HEK293 (cell line): ENCODE measurements around the gene NFATC1.

Source experiments
- CTCF ChIA-PET: fragments of 350-600 bp; formaldehyde crosslinking; extraction: SDS; loops from one replicate; lab custom pipeline; 2021; ENCODE audit warnings: antibody characterized with exemption; lab: Yijun Ruan, JAX
- POLR2A ChIA-PET: fragments of 300-600 bp; formaldehyde crosslinking; extraction: SDS; loops from one replicate; lab custom pipeline; 2020; ENCODE audit warnings: antibody characterized with exemption, inconsistent platforms; lab: Yijun Ruan, JAX
- H3K27ac ChIP-seq: fragments of 200-500 bp; sonication (Bioruptor generic); 2 replicates; pipeline ENCODE4 v1.5.1; 2014; ENCODE audit warnings: low read depth, low read length, control low read depth, inconsistent platforms; ENCODE audit errors: extremely low read depth
- H3K36me3 ChIP-seq, 2 experiments: fragments of 200-500 bp in 1 of 2; sonication (Bioruptor generic) in 1 of 2; 1 replicate in 1 of 2; 2 replicates in 1 of 2; pipeline ENCODE4 v1.5.1; 2014 to 2017; ENCODE audit warnings: inconsistent platforms in 2 of 2, low read length in 2 of 2; ENCODE audit not compliant: control insufficient read depth in 2 of 2, insufficient read depth in 1 of 2
- H3K4me1 ChIP-seq: fragments of 200-500 bp; sonication (Bioruptor generic); 2 replicates; pipeline ENCODE4 v1.5.1; 2014; ENCODE audit warnings: mild to moderate bottlenecking, low read length, inconsistent platforms; ENCODE audit not compliant: control insufficient read depth, insufficient read depth
- H3K4me3 ChIP-seq: 2 replicates; pipeline ENCODE4 v1.5.1; 2011; ENCODE audit warnings: low read depth, mild to moderate bottlenecking, control low read depth, low read length, moderate library complexity
- H3K9me3 ChIP-seq: fragments of 200-500 bp; sonication (Bioruptor generic); 2 replicates; pipeline ENCODE4 v1.5.1; 2014; ENCODE audit warnings: low read depth, low read length, inconsistent platforms; ENCODE audit not compliant: control insufficient read depth, insufficient read depth
- GLIS2 ChIP-seq: fragments of 450-650 bp; formaldehyde crosslinking; IDR thresholded peaks from 2 replicates; pipeline ENCODE4 v1.5.1; 2016; ENCODE audit warnings: missing biosample characterization, missing genetic modification characterization
- HOXD13 ChIP-seq: sonication (generic); formaldehyde crosslinking; IDR thresholded peaks from 2 replicates; pipeline ENCODE4 v1.8.0; 2022; ENCODE audit warnings: missing genetic modification reagents, borderline replicate concordance
- KLF1 ChIP-seq: fragments of 450-650 bp; formaldehyde crosslinking; IDR thresholded peaks from 2 replicates; pipeline ENCODE4 v1.5.1; 2016; ENCODE audit warnings: missing biosample characterization, missing genetic modification characterization
- KLF8 ChIP-seq: fragments of 450-650 bp; formaldehyde crosslinking; IDR thresholded peaks from 2 replicates; pipeline ENCODE4 v1.5.1; 2016; ENCODE audit warnings: missing biosample characterization, missing genetic modification characterization
- OVOL3 ChIP-seq: fragments of 450-650 bp; formaldehyde crosslinking; IDR thresholded peaks from 2 replicates; pipeline ENCODE4 v1.5.1; 2016; ENCODE audit warnings: missing biosample characterization, missing genetic modification characterization
- PATZ1 ChIP-seq: fragments of 450-650 bp; formaldehyde crosslinking; IDR thresholded peaks from 2 replicates; pipeline ENCODE4 v1.5.1; 2016; ENCODE audit warnings: missing biosample characterization, missing genetic modification characterization
- PRDM4 ChIP-seq: fragments of 450-650 bp; formaldehyde crosslinking; IDR thresholded peaks from 2 replicates; pipeline ENCODE4 v1.5.1; 2017; ENCODE audit warnings: missing biosample characterization, missing genetic modification characterization
- SALL2 ChIP-seq: fragments of 450-650 bp; formaldehyde crosslinking; IDR thresholded peaks from 2 replicates; pipeline ENCODE4 v1.5.0; 2017; ENCODE audit warnings: missing biosample characterization, mild to moderate bottlenecking, missing genetic modification characterization, borderline replicate concordance
- SETDB1 ChIP-seq: IDR thresholded peaks from one replicate; pipeline ENCODE4 v1.6.1; 2017; ENCODE audit warnings: mild to moderate bottlenecking, low read length, moderate library complexity, mixed read lengths; ENCODE audit not compliant: insufficient read length
- SP2 ChIP-seq: fragments of 450-650 bp; formaldehyde crosslinking; IDR thresholded peaks from 2 replicates; pipeline ENCODE4 v1.5.1; 2016; ENCODE audit warnings: missing biosample characterization, missing genetic modification characterization
- TRIM28 ChIP-seq: IDR thresholded peaks from 2 replicates; pipeline ENCODE4 v1.6.1; 2011; ENCODE audit warnings: low read length, control low read depth, borderline replicate concordance
- YY2 ChIP-seq: fragments of 450-650 bp; formaldehyde crosslinking; IDR thresholded peaks from 2 replicates; pipeline ENCODE4 v1.5.1; 2016; ENCODE audit warnings: missing biosample characterization, missing genetic modification characterization
- ZBTB17 ChIP-seq: fragments of 450-650 bp; formaldehyde crosslinking; IDR thresholded peaks from 2 replicates; pipeline ENCODE4 v1.5.1; 2016; ENCODE audit warnings: missing biosample characterization, missing genetic modification characterization
- ZBTB20 ChIP-seq: fragments of 450-650 bp; formaldehyde crosslinking; IDR thresholded peaks from 2 replicates; pipeline ENCODE4 v1.5.1; 2016; ENCODE audit warnings: missing biosample characterization, missing genetic modification characterization
- ZBTB26 ChIP-seq: fragments of 450-650 bp; formaldehyde crosslinking; optimal IDR thresholded peaks from 2 replicates; pipeline ENCODE3; 2016; ENCODE audit warnings: missing biosample characterization, mild to moderate bottlenecking, missing genetic modification characterization
- ZBTB8A ChIP-seq: fragments of 450-650 bp; formaldehyde crosslinking; IDR thresholded peaks from 2 replicates; pipeline ENCODE4 v1.5.1; 2016; ENCODE audit warnings: missing biosample characterization, missing genetic modification characterization
- ZNF10 ChIP-seq: fragments of 450-650 bp; formaldehyde crosslinking; IDR thresholded peaks from 2 replicates; pipeline ENCODE4 v1.5.1; 2017; ENCODE audit warnings: missing biosample characterization, missing genetic modification characterization
- ZNF132 ChIP-seq: fragments of 450-650 bp; formaldehyde crosslinking; IDR thresholded peaks from 2 replicates; pipeline ENCODE4 v1.5.1; 2017; ENCODE audit warnings: missing biosample characterization, missing genetic modification characterization, borderline replicate concordance
- ZNF146 ChIP-seq: fragments of 450-650 bp; formaldehyde crosslinking; IDR thresholded peaks from 2 replicates; pipeline ENCODE4 v1.5.1; 2016; ENCODE audit warnings: missing biosample characterization, missing genetic modification characterization
- ZNF155 ChIP-seq: fragments of 450-650 bp; formaldehyde crosslinking; IDR thresholded peaks from 2 replicates; pipeline ENCODE4 v1.5.1; 2016; ENCODE audit warnings: missing biosample characterization, missing genetic modification characterization
- ZNF221 ChIP-seq: fragments of 450-650 bp; formaldehyde crosslinking; IDR thresholded peaks from 2 replicates; pipeline ENCODE4 v1.5.1; 2017; ENCODE audit warnings: missing biosample characterization, missing genetic modification characterization, borderline replicate concordance
- ZNF248 ChIP-seq: fragments of 450-650 bp; formaldehyde crosslinking; IDR thresholded peaks from 2 replicates; pipeline ENCODE4 v1.5.1; 2017; ENCODE audit warnings: missing biosample characterization, missing genetic modification characterization
- ZNF292 ChIP-seq: fragments of 450-650 bp; formaldehyde crosslinking; IDR thresholded peaks from 2 replicates; pipeline ENCODE4 v1.5.1; 2016; ENCODE audit warnings: low read depth, missing biosample characterization, missing genetic modification characterization, borderline replicate concordance
- ZNF335 ChIP-seq: fragments of 450-650 bp; formaldehyde crosslinking; conservative IDR thresholded peaks from 2 replicates; pipeline ENCODE4 v1.5.1; 2016; ENCODE audit warnings: missing biosample characterization, missing genetic modification characterization
- ZNF341 ChIP-seq: fragments of 450-650 bp; formaldehyde crosslinking; IDR thresholded peaks from 2 replicates; pipeline ENCODE4; 2016; ENCODE audit warnings: low read depth, missing biosample characterization, missing genetic modification characterization
- ZNF514 ChIP-seq: fragments of 450-650 bp; formaldehyde crosslinking; IDR thresholded peaks from 2 replicates; pipeline ENCODE4 v1.5.1; 2016; ENCODE audit warnings: missing biosample characterization, missing genetic modification characterization
- ZNF549 ChIP-seq: fragments of 450-650 bp; IDR thresholded peaks from 2 replicates; pipeline ENCODE4 v1.5.1; 2018; ENCODE audit warnings: missing biosample characterization, missing genetic modification characterization, mild to moderate bottlenecking, inconsistent platforms, moderate library complexity
- ZNF561 ChIP-seq: fragments of 450-650 bp; IDR thresholded peaks from 2 replicates; pipeline ENCODE4 v1.5.1; 2018; ENCODE audit warnings: missing biosample characterization, missing genetic modification characterization, borderline replicate concordance
- ZNF664 ChIP-seq: fragments of 450-650 bp; formaldehyde crosslinking; IDR thresholded peaks from 2 replicates; pipeline ENCODE4 v1.5.1; 2016; ENCODE audit warnings: missing biosample characterization, missing genetic modification characterization
- ZNF785 ChIP-seq: fragments of 450-650 bp; formaldehyde crosslinking; IDR thresholded peaks from 2 replicates; pipeline ENCODE4 v1.5.1; 2016; ENCODE audit warnings: missing biosample characterization, missing genetic modification characterization

Gene NFATC1

GRCh38 chr18:79395308-79395640, 456 bp upstream of the NFATC1 start:
- Histone ChIP-seq H3K4me3 (no peak overlapping the region), H3K9me3 (no peaks in the 10 kb centered on the region), H3K36me3 (no peaks in the 10 kb centered on the region), H3K27ac (no peak overlapping the region; the same call in 1 of the 2 replicates), H3K4me1 (peaks cover 6% of the 10 kb centered on the region; the same call in 1 of the 2 replicates)
- ChIA-PET POLR2A (interaction anchor here (1.0 to 1.6 kb wide), 2 partner anchors 32 to 90 kb away, joined by 4 to 5 read pairs; no protein-coding TSS in a partner anchor), CTCF (no interaction called here)
- peak; percentile 3; the same call in 1 of the 2 replicates for TF ChIP-seq ZNF335 (tag by site-specific recombination)
- no peak for TF ChIP-seq YY2 (tag by site-specific recombination)
- TF ChIP-seq ZNF292, result no peak
- TF ChIP-seq ZNF514 (tag by site-specific recombination), result no peak
- TF ChIP-seq ZNF248, result no peak
- TF ChIP-seq ZBTB17 (tag by site-specific recombination), result no peak

- peaks cover 6% of the 10 kb centered on the region; the same call in 1 of the 2 replicates for H3K4me1 ChIP-seq
- ChIA-PET POLR2A (no interaction called here), CTCF (interaction anchor here (0.6 to 0.7 kb wide), 4 partner anchors 13 to 133 kb away, joined by 3 read pairs; no protein-coding TSS in a partner anchor)
- no peaks in the 10 kb centered on the region for H3K36me3 ChIP-seq
- peak overlapping the region; percentile 48 for H3K4me3 ChIP-seq
- H3K27ac ChIP-seq, result peak overlapping the region; percentile 46; the same call in 1 of the 2 replicates
- H3K9me3 ChIP-seq, result no peaks in the 10 kb centered on the region
- TF ChIP-seq ZNF155 (tag by site-specific recombination), result no peak
- TF ChIP-seq KLF1, result no peak
- peak; percentile 55; the same call in 1 of the 2 replicates for TF ChIP-seq PATZ1
- TF ChIP-seq ZNF664, result no peak
- no peak for TF ChIP-seq ZNF549
- TF ChIP-seq ZNF335 (tag by site-specific recombination), result peak; percentile 27; the same call in 1 of the 2 replicates
- TF ChIP-seq GLIS2 (tag by site-specific recombination), result peak; percentile 61
- TF ChIP-seq OVOL3, result no peak
- TF ChIP-seq ZBTB8A, result peak; percentile 49; the same call in 1 of the 2 replicates
- TF ChIP-seq KLF8 (tag by site-specific recombination), result no peak
- no peak for TF ChIP-seq ZNF341 (tag by site-specific recombination)
- no peak for TF ChIP-seq ZNF146 (tag by site-specific recombination)
- TF ChIP-seq ZNF221 (tag by site-specific recombination), result no peak
- TF ChIP-seq SALL2 (tag by site-specific recombination), result no peak
- TF ChIP-seq ZBTB20 (tag by site-specific recombination), result peak; percentile 33; the same call in 1 of the 2 replicates
- TF ChIP-seq ZNF561 (tag by site-specific recombination), result no peak
- TF ChIP-seq ZNF10 (tag by site-specific recombination), result no peak
- TF ChIP-seq HOXD13 (CRISPR knock-in tag), result no peak
- peak; percentile 51 for TF ChIP-seq ZBTB26 (tag by site-specific recombination)
- TF ChIP-seq SP2 (tag by site-specific recombination), result 0 out of 2 replicates have a peak, but pooled peaks have one; percentile 19
- TF ChIP-seq ZNF785, result no peak
- TF ChIP-seq SETDB1, result no peak
- no peak for TF ChIP-seq TRIM28
- TF ChIP-seq PRDM4 (tag by site-specific recombination), result no peak
- TF ChIP-seq ZNF132 (tag by site-specific recombination), result no peak
Measured at GRCh38 chr18:79396431-79397246, 909 bp downstream of the NFATC1 start.
